ENCODE measurements around the gene NLRC5. TPM values are rescaled to one million over a fixed set of nuclear protein-coding genes. Genes with fewer than 3 reads are reported as not detected.
A peak's percentile ranks its signal among the peaks of the same experiment; 100 is the strongest.

The NLRC5 gene
- total RNA-seq, 1 donor from 2014 or later: 44.9 TPM

DNA sequence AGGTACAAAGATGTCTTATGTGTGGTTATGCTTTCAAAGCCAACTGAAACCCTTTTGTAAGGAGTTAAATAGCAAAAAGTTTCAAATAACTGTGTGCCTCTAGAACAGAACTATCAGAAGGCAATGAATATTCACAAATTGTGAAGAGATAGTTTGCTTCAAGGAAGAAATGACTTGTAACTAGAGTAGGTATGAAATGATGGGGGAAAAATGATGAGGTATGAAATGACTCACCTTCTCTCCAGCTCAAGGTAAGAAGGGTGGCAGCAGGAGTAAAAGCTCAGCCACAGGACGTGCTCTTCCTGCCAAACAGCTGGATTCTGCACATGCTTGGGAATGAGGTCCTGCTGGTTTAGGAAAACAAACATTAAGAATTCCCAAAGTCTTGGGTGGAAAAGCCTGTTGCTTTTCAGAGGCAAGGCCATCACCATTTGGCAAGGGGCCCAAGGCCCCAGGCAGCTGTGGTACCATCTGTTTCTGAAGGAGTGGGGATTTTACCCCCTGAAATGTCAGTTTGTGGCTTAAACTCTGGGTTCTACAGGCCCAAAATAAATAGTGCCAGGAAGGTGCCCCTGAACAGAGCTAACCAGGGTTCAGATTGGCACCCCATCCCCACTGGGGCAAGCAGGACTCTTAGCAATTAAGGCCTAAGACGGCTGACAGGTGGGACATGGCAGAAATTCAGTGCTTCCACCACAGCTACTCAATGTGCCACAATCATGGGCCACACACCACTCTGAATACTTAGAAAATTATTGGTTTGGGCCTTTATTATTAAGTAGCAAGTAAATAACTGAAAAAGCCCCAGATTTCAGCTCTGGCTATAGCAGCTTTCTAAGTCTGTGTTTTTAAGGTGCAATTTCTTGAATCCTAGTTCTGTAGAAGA is 44.2 kb upstream of the NLRC5 start:
- Histone ChIP-seq H3K9me3 (no peaks in the 10 kb centered on the region), H3K27me3 (no peaks in the 10 kb centered on the region), H3K4me1 (peaks cover 32% of the 10 kb centered on the region), H3K27ac (no peak overlapping the region), H3K36me3 (peaks cover 64% of the 10 kb centered on the region), H3K4me3 (no peak overlapping the region)
- ATAC-seq (no peak), DNase-seq (no peak)
- no peak for TF ChIP-seq CTCF (IDR thresholded peaks at IDR 0.05)
- intact Hi-C loops (cut with DNase I): no loop called here

- peak overlapping the region; percentile 48 for H3K27ac ChIP-seq
- TF ChIP-seq CTCF (IDR thresholded peaks at IDR 0.05): no peak
Measured at GRCh38 chr16:56945847-56946527, 43.4 kb upstream of the NLRC5 start.

GRCh38 chr16:56946767-56947603 is 42.4 kb upstream of the NLRC5 start:
- Histone ChIP-seq H3K4me1 (peaks cover 20% of the 10 kb centered on the region), H3K27ac (no peak overlapping the region), H3K4me3 (no peak overlapping the region), H3K27me3 (no peaks in the 10 kb centered on the region), H3K9me3 (no peaks in the 10 kb centered on the region), H3K36me3 (peaks cover 46% of the 10 kb centered on the region)
- ATAC-seq: peak; percentile 6
- no peak for DNase-seq
- TF ChIP-seq CTCF (IDR thresholded peaks at IDR 0.05): no peak
- intact Hi-C loops (cut with DNase I): no loop called here

More at GRCh38 chr16:56945847-56946527, 43.4 kb upstream of the NLRC5 start:
- no peak overlapping the region for H3K4me3 ChIP-seq
- peaks cover 25% of the 10 kb centered on the region for H3K4me1 ChIP-seq
- no peaks in the 10 kb centered on the region for H3K9me3 ChIP-seq
- no peaks in the 10 kb centered on the region for H3K27me3 ChIP-seq
- DNase-seq (no peak), ATAC-seq (peak; percentile 24)
- peaks cover 56% of the 10 kb centered on the region for H3K36me3 ChIP-seq
- intact Hi-C loops (cut with DNase I): no loop called here

DNA sequence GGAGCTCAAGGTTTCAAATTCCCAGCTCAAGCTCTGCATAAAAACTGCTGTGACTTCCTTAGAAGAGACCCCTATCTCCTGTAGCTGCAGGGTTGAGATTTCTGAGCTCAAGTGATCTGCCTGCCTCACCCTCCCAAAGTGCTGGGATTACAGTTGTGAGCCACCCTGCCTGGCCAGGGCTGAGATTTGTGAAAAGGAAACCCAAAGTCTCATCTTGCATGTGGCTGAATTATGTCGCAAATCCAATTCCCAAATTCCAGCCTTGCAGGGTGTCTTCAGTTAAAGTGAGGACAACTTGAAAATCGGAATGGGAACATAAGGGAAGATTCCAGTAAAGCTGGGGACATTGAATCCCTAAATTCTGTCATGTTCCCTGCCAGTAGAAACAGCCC is 41.8 kb upstream of the NLRC5 start:
- DNase-seq (no peak), ATAC-seq (no peak)
- no peaks in the 10 kb centered on the region for H3K9me3 ChIP-seq
- intact Hi-C loops (cut with DNase I): no loop called here
- H3K36me3 ChIP-seq: peaks cover 40% of the 10 kb centered on the region
- no peak for TF ChIP-seq CTCF (IDR thresholded peaks at IDR 0.05)
- no peak overlapping the region for H3K4me3 ChIP-seq
- no peak overlapping the region for H3K27ac ChIP-seq
- peaks cover 20% of the 10 kb centered on the region for H3K4me1 ChIP-seq
- no peaks in the 10 kb centered on the region for H3K27me3 ChIP-seq

DNA sequence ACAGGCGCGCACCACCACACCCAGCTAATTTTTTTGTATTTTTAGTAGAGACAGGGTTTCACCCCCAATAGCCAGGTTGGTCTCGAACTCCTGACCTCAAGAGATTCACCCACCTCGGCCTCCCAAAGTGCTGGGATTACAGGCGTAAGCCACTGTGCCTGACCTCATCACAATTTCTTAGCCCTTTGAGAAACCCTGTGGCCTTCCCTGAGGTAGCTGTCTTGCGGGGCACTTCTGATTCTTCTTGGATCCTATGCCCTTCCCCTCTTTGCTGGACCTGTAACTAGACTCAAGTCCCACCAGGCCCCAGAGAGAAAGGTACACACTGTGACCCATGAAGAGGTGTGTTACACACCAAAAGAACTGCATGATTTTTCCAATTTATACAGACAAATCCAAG is 41.1 kb upstream of the NLRC5 start:
- no peak for TF ChIP-seq CTCF (IDR thresholded peaks at IDR 0.05)
- ATAC-seq: no peak
- Histone ChIP-seq H3K4me1 (peaks cover 18% of the 10 kb centered on the region), H3K27ac (no peak overlapping the region), H3K36me3 (peaks cover 33% of the 10 kb centered on the region), H3K4me3 (no peak overlapping the region), H3K27me3 (no peaks in the 10 kb centered on the region), H3K9me3 (no peaks in the 10 kb centered on the region)
- intact Hi-C loops (cut with DNase I): no loop called here
- DNase-seq: no peak
